ENCODE measurements around the gene ADAMTSL2.

ADAMTSL2 gene

DNA sequence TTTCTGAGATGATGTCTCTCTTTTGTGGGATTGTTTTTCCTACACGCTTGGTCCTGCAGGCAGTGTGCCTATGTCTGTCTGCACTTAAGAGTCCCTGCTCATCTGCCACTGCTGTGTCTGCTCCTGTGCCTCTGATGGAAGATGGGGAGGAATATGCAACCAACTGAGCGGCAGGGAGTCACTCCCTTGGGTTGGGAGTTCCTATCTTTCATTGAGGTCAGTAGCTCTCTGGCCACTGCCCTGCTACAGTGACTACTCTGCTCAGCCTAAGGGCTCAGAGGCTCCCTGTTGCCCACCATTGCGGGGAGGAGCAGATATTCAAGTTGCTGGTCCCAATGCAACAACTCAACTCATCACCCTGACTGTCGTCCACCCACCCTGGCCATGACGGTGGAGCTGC, 88.1 kb downstream of the ADAMTSL2 start:
- Histone ChIP-seq H3K36me3 (no peaks in the 10 kb centered on the region), H3K4me3 (ENCODE audit: low read depth in 1 of 2, low read length in 1 of 2) (no peak overlapping the region), H3K27me3 (peaks cover 41% of the 10 kb centered on the region), H3K4me1 (ENCODE audit: control insufficient read depth in 1 of 2, insufficient read depth in 1 of 2, low read depth in 1 of 2, low read length in 1 of 2) (no peaks in the 10 kb centered on the region), H3K9me3 (no peaks in the 10 kb centered on the region), H3K27ac (no peak overlapping the region)
- no peak for TF ChIP-seq CTCF (IDR thresholded peaks at IDR 0.05)
